CD14-positive monocyte (primary cell): Measurements from ENCODE around the gene POP4. TPM values are rescaled to one million over a fixed set of nuclear protein-coding genes. Genes with fewer than 3 reads are reported as not detected.

Source experiments
- DNase-seq, 3 donors: peaks; one replicate each; pipeline ENCODE4 v3.0.0-alpha.2; 2011 to 2022
- H2AFZ ChIP-seq: 2 replicates; pipeline ENCODE4 v1.6.0; 2012; ENCODE audit warnings: mild to moderate bottlenecking, low read depth, low read length, inconsistent platforms; ENCODE audit not compliant: insufficient read depth, poor library complexity, severe bottlenecking
- H3K27ac ChIP-seq, 2 donors: 1 replicate in 1 of 2; 2 replicates in 1 of 2; pipeline ENCODE4 v1.5.1; 2012 to 2013; ENCODE audit warnings: low read length in 2 of 2, control low read depth in 1 of 2, inconsistent platforms in 1 of 2, low read depth in 1 of 2, mild to moderate bottlenecking in 1 of 2
- H3K27me3 ChIP-seq, 2 donors: one replicate each; pipeline versions ENCODE4 v1.6.0 to v1.6.1; 2011 to 2013; ENCODE audit warnings: low read length in 2 of 2; ENCODE audit not compliant: control insufficient read depth in 2 of 2, insufficient read depth in 2 of 2
- H3K36me3 ChIP-seq, 2 donors: replicated peaks in 1 of 2; 1 replicate in 1 of 2; 2 replicates in 1 of 2; pipeline versions ENCODE4 v1.5.1 to v1.6.1; 2012 to 2013; ENCODE audit warnings: low read length in 2 of 2, control low read depth in 1 of 2, inconsistent platforms in 1 of 2, mild to moderate bottlenecking in 1 of 2; ENCODE audit not compliant: insufficient read depth in 2 of 2, control insufficient read depth in 1 of 2
- H3K4me1 ChIP-seq, 2 donors: 1 replicate in 1 of 2; 2 replicates in 1 of 2; pipeline versions ENCODE4 v1.5.1 to v1.6.1; 2012 to 2013; ENCODE audit warnings: low read length in 2 of 2, control low read depth in 1 of 2, inconsistent platforms in 1 of 2, mild to moderate bottlenecking in 1 of 2, moderate library complexity in 1 of 2; ENCODE audit not compliant: insufficient read depth in 2 of 2, control insufficient read depth in 1 of 2
- H3K4me2 ChIP-seq: replicated peaks from 2 replicates; pipeline ENCODE3; 2012; ENCODE audit warnings: low read length, moderate library complexity, mild to moderate bottlenecking; ENCODE audit not compliant: poor library complexity, severe bottlenecking; ENCODE audit errors: extremely low read depth
- H3K4me3 ChIP-seq, 3 experiments: fragments of 200-600 bp in 1 of 3; sonication (generic) in 1 of 3; replicated peaks in 1 of 3; 1 replicate in 2 of 3; 2 replicates in 1 of 3; pipeline ENCODE4 v1.5.1; 2011 to 2013; ENCODE audit warnings: low read length in 3 of 3, mild to moderate bottlenecking in 3 of 3, control low read depth in 2 of 3, low read depth in 2 of 3, inconsistent platforms in 1 of 3, moderate library complexity in 1 of 3
- H3K79me2 ChIP-seq: 2 replicates; pipeline ENCODE4 v1.6.0; 2012; ENCODE audit warnings: mild to moderate bottlenecking, control low read depth, inconsistent platforms, low read length, moderate library complexity; ENCODE audit not compliant: insufficient read depth
- H3K9ac ChIP-seq: 2 replicates; pipeline ENCODE4 v1.6.0; 2017; ENCODE audit warnings: low read length, mild to moderate bottlenecking; ENCODE audit not compliant: insufficient read depth, poor library complexity, severe bottlenecking
- H3K9me3 ChIP-seq, 2 donors: replicated peaks in 1 of 2; 1 replicate in 1 of 2; 2 replicates in 1 of 2; pipeline versions ENCODE4 v1.5.1 to v1.6.1; 2012 to 2013; ENCODE audit warnings: low read length in 2 of 2, control low read depth in 1 of 2; ENCODE audit not compliant: control insufficient read depth in 1 of 2, insufficient read depth in 1 of 2
- H4K20me1 ChIP-seq: 2 replicates; pipeline ENCODE4 v1.6.0; 2012; ENCODE audit warnings: mild to moderate bottlenecking, low read length, control low read depth, moderate library complexity; ENCODE audit not compliant: insufficient read depth
- H3K27ac Mint-ChIP-seq, 7 donors: one replicate each; pipeline ENCODE4 v1.8.0; 2020; ENCODE audit warnings: mild to moderate bottlenecking in 7 of 7, mixed read lengths in 7 of 7, moderate library complexity in 6 of 7, inconsistent platforms in 2 of 7
- H3K27me3 Mint-ChIP-seq, 3 donors: one replicate each; pipeline ENCODE4 v1.8.0; 2021 to 2022; ENCODE audit warnings: low read depth in 3 of 3, mild to moderate bottlenecking in 3 of 3, mixed read lengths in 3 of 3, moderate library complexity in 3 of 3, inconsistent platforms in 1 of 3
- H3K36me3 Mint-ChIP-seq, 2 donors: one replicate each; pipeline ENCODE4 v1.8.0; 2020; ENCODE audit warnings: mixed read lengths in 2 of 2, inconsistent platforms in 1 of 2, mild to moderate bottlenecking in 1 of 2
- H3K4me1 Mint-ChIP-seq: one replicate; pipeline ENCODE4 v1.8.0; 2020; ENCODE audit warnings: mild to moderate bottlenecking, mixed read lengths
- H3K4me3 Mint-ChIP-seq, 2 donors: one replicate each; pipeline ENCODE4 v1.8.0; 2020; ENCODE audit warnings: mild to moderate bottlenecking in 2 of 2, mixed read lengths in 2 of 2, moderate library complexity in 1 of 2
- H3K9me3 Mint-ChIP-seq, 7 donors: one replicate each; pipeline ENCODE4 v1.8.0; 2020 to 2022; ENCODE audit warnings: mixed read lengths in 7 of 7, mild to moderate bottlenecking in 6 of 7, moderate library complexity in 6 of 7, inconsistent platforms in 2 of 7
- WGBS: methylation state at CpG from one replicate; pipeline ENCODE4 v1.1.5; 2013; ENCODE audit warnings: missing lambda C conversion rate; ENCODE audit not compliant: insufficient coverage; 5-methylcytosine and 5-hydroxymethylcytosine counted together
- intact Hi-C, 2 donors: fragments of 100-400 bp; cut with micrococcal nuclease; formaldehyde crosslinking; loops; one replicate each; pipeline versions ENCODE4 v1.15.0 to v1.15.1; 2023
- polyA plus RNA-seq, 3 donors: library from polyadenylated mRNA; depleted of rRNA in 1 of 3; unstranded in 2 of 3; stranded (reverse) in 1 of 3; fragments of 300-500 nt in 2 of 3; fragments of >200 nt in 1 of 3; fragmentation: Illumina TruSeq in 2 of 3; gene quantifications; 1 replicate in 2 of 3; 2 replicates in 1 of 3; pipeline ENCODE4 v1.2.3, GENCODE V29; 2012 to 2021
- TF ChIP-seq, protein P1 (sequence below): fragments of 200-600 bp; IDR thresholded peaks from one replicate; pipeline ENCODE4 v1.8.0; 2022; ENCODE audit warnings: antibody characterized with exemption, mild to moderate bottlenecking

POP4 gene
- polyA plus RNA-seq, 3 donors: 49.9 to 162 (median 161) TPM

DNA sequence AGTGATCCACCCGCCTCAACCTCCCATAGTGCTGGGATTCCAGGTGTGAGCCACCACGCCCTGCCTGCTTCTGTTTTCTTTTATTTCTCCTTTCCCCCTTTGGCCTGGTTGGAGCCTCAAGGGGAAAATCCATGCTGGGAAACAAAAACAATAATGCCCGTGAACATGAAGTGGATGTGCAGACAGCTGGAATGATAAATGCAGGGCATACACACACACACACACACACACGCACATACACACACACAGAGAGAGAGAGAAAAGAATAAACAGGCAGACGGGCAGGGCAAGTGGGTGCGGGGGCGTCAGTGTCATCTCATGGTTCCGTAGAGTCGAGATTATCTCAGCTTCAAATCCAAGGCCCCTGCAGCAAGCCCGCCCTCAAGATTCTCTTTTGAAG, 54.8 kb downstream of the POP4 start:
- no peak overlapping the region for H3K4me3 ChIP-seq
- no peak overlapping the region for H3K9ac ChIP-seq
- DNase-seq: no peak
- H3K4me2 ChIP-seq: no peak overlapping the region
- H2AFZ ChIP-seq: no peak overlapping the region
- H3K36me3 ChIP-seq: no peaks in the 10 kb centered on the region
- peaks cover 8 to 13% of the 10 kb centered on the region in 2 donors for H3K4me1 ChIP-seq
- peaks cover 0 to 4% of the 10 kb centered on the region in 2 donors for H3K27me3 ChIP-seq
- intact Hi-C loops: no loop called here
- no peak overlapping the region for H3K4me3 Mint-ChIP-seq
- H3K9me3 Mint-ChIP-seq: no peaks in the 10 kb centered on the region
- H3K4me1 Mint-ChIP-seq: peaks cover 11% of the 10 kb centered on the region
- no peaks in the 10 kb centered on the region for H3K79me2 ChIP-seq
- H3K27ac ChIP-seq: no peak overlapping the region
- no peaks in the 10 kb centered on the region for H3K36me3 Mint-ChIP-seq
- peaks cover 2 to 9% (median 8%) of the 10 kb centered on the region in 3 donors for H3K27me3 Mint-ChIP-seq
- H4K20me1 ChIP-seq: no peaks in the 10 kb centered on the region
- WGBS: 95% methylated on average over 4 of the region's 10 CpGs
- H3K9me3 ChIP-seq: no peaks in the 10 kb centered on the region
- TF ChIP-seq, protein P1, sequence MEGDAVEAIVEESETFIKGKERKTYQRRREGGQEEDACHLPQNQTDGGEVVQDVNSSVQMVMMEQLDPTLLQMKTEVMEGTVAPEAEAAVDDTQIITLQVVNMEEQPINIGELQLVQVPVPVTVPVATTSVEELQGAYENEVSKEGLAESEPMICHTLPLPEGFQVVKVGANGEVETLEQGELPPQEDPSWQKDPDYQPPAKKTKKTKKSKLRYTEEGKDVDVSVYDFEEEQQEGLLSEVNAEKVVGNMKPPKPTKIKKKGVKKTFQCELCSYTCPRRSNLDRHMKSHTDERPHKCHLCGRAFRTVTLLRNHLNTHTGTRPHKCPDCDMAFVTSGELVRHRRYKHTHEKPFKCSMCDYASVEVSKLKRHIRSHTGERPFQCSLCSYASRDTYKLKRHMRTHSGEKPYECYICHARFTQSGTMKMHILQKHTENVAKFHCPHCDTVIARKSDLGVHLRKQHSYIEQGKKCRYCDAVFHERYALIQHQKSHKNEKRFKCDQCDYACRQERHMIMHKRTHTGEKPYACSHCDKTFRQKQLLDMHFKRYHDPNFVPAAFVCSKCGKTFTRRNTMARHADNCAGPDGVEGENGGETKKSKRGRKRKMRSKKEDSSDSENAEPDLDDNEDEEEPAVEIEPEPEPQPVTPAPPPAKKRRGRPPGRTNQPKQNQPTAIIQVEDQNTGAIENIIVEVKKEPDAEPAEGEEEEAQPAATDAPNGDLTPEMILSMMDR: no peak
- H3K27ac Mint-ChIP-seq: no peak overlapping the region

DNA sequence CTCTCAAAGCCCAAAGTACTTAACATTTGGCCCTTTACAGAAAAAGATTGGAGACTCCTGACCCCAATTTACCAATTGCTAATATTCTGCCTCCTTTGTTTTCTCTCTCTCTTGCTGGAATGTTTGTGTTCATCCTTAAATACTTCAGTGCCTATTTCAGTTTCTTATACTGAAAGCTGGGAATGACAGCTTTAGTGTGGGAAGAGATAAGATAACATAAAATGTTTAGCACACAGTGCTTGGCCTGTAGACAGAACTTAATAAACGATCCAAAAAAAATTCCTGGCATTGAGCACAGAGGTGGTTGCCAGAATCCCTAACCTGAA, 56.2 kb downstream of the POP4 start:
- no peaks in the 10 kb centered on the region for H3K79me2 ChIP-seq
- WGBS: 89% methylated on average over 1 of the region's 1 CpG
- no peak overlapping the region for H3K27ac ChIP-seq
- no peaks in the 10 kb centered on the region for H4K20me1 ChIP-seq
- TF ChIP-seq, protein P1: no peak
- Mint-ChIP-seq H3K4me3 (no peak overlapping the region), H3K27me3 (peaks cover 0 to 22% (median 12%) of the 10 kb centered on the region in 3 donors), H3K36me3 (no peaks in the 10 kb centered on the region), H3K4me1 (peaks cover 20% of the 10 kb centered on the region), H3K27ac (no peak overlapping the region), H3K9me3 (peaks cover 0 to 2% (median 0%) of the 10 kb centered on the region in 7 donors)
- no peaks in the 10 kb centered on the region for H3K36me3 ChIP-seq
- H2AFZ ChIP-seq: no peak overlapping the region
- intact Hi-C loops: no loop called here
- DNase-seq: no peak
- no peak overlapping the region for H3K9ac ChIP-seq
- H3K4me3 ChIP-seq: no peak overlapping the region
- H3K4me2 ChIP-seq: no peak overlapping the region
- no peaks in the 10 kb centered on the region for H3K9me3 ChIP-seq
- H3K27me3 ChIP-seq: peaks cover 0 to 11% of the 10 kb centered on the region in 2 donors
- peaks cover 10 to 16% of the 10 kb centered on the region in 2 donors for H3K4me1 ChIP-seq
